ENCODE measurements around the gene SH3GL1.

GRCh38 chr19:4357095-4357797 lies 43.1 kb downstream of the SH3GL1 start:
- no peak for TF ChIP-seq CTCF (conservative IDR thresholded peaks at IDR 0.05; ENCODE audit: low read depth, low read length)
- no peak for TF ChIP-seq EZH2 (IDR thresholded peaks at IDR 0.05; ENCODE audit: borderline replicate concordance, low read depth, low read length, poor library complexity, severe bottlenecking)
